ENCODE measurements around the gene RPS5.

DNA sequence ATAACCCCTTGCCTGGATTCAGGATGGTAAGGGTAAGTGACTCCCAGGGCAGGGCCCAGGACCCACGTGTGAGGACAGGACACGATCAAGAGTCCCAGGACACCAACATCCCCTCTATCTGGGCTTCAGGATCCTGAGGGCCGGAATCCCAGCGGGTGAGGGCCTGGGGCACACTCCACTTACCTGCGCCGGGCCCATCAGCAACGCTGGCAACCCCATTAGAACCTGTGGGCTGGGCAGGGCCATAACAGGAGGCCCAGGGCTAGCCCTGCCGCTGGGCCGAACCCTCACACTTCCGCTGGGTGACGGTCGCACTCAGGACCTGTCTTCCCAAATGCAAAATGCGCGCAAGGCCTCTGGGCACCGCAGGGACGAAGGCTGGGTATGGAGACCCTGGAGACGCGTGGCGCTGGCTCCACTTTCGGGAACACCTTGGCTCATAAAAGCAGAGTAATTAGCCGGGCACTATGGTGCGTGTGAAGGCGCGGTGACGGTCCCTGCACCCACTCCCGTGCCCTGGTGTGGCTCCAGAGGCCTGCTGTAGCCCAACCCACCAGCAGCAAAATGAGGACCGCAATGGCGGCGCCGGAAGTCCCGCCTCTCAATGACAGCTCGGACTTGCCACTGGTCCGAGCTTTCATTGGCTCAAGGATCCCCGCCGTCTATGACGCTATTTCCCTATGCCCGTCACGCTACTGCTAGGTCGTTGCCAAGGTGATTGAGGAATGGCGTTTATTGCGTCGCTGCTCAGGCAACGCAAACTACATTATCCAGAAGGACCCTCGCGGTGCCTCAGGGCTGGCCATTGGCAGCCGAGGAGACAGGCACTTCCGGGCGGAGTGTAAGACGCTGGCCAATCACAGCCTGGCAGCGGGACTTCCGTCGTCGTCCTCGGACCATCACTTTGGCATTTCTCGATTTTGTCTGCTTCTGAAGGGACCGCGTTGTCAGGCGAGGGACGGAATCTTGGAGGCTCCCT, 52.8 kb downstream of the RPS5 start, which contains the start of gene ZNF132:
- TF ChIP-seq, protein P1, sequence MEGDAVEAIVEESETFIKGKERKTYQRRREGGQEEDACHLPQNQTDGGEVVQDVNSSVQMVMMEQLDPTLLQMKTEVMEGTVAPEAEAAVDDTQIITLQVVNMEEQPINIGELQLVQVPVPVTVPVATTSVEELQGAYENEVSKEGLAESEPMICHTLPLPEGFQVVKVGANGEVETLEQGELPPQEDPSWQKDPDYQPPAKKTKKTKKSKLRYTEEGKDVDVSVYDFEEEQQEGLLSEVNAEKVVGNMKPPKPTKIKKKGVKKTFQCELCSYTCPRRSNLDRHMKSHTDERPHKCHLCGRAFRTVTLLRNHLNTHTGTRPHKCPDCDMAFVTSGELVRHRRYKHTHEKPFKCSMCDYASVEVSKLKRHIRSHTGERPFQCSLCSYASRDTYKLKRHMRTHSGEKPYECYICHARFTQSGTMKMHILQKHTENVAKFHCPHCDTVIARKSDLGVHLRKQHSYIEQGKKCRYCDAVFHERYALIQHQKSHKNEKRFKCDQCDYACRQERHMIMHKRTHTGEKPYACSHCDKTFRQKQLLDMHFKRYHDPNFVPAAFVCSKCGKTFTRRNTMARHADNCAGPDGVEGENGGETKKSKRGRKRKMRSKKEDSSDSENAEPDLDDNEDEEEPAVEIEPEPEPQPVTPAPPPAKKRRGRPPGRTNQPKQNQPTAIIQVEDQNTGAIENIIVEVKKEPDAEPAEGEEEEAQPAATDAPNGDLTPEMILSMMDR (optimal IDR thresholded peaks at IDR 0.05 in 1 of 3, IDR thresholded peaks at IDR 0.05 in 1 of 3, conservative IDR thresholded peaks at IDR 0.05 in 1 of 3; ENCODE audit: extremely low read depth in 1 of 3, insufficient read depth in 2 of 3, low read length in 3 of 3): no peak
- no peak for TF ChIP-seq EZH2 (IDR thresholded peaks at IDR 0.05; ENCODE audit: low read length)

All from keratinocyte (primary cell).